HEK293 (cell line): ENCODE results near the gene RIC8B.

Experiments
- CTCF ChIP-seq: fragments of 450-650 bp; formaldehyde crosslinking; IDR thresholded peaks from 2 replicates; pipeline ENCODE4 v1.5.1; 2016; ENCODE audit warnings: missing biosample characterization, missing genetic modification characterization
- SALL2 ChIP-seq: fragments of 450-650 bp; formaldehyde crosslinking; IDR thresholded peaks from 2 replicates; pipeline ENCODE4 v1.5.0; 2017; ENCODE audit warnings: missing biosample characterization, mild to moderate bottlenecking, missing genetic modification characterization, borderline replicate concordance
- ZNF776 ChIP-seq: fragments of 450-650 bp; formaldehyde crosslinking; IDR thresholded peaks from 2 replicates; pipeline ENCODE4 v1.5.0; 2017; ENCODE audit warnings: missing biosample characterization, missing genetic modification characterization, borderline replicate concordance

GRCh38 chr12:106867651-106868050 is 93.2 kb downstream of the RIC8B start:
- TF ChIP-seq SALL2 = no peak
- no peak for TF ChIP-seq CTCF (tag by site-specific recombination)
- no peak for TF ChIP-seq ZNF776 (tag by site-specific recombination)
